ENCODE measurements around the gene FGL2. TPM values are rescaled to one million over a fixed set of nuclear protein-coding genes. Genes with fewer than 3 reads are reported as not detected.
"Not testable (repeated sequence)": the region's sequence is repeated elsewhere in the genome, so short reads cannot be mapped to it uniquely, and the experiment has no call there.

FGL2 gene
- polyA plus RNA-seq, 6 donors from 2014 or later, result 1.7 to 6.9 (median 4.6) TPM

GRCh38 chr7:77172437-77173172, 27.0 kb downstream of the FGL2 start:
- H3K27me3 Mint-ChIP-seq; H3K4me3 Mint-ChIP-seq; ATAC-seq (ENCODE audit: low read depth in 2 of 2); DNase-seq; H3K27ac Mint-ChIP-seq; H3K9me3 Mint-ChIP-seq; H3K36me3 Mint-ChIP-seq: not testable (repeated sequence)
- peaks cover 0 to 11% (median 7%) of the 10 kb centered on the region in 3 donors for H3K4me1 Mint-ChIP-seq

- H3K27ac Mint-ChIP-seq; H3K4me3 Mint-ChIP-seq; ATAC-seq (ENCODE audit: low read depth in 2 of 2); H3K36me3 Mint-ChIP-seq; H3K27me3 Mint-ChIP-seq; H3K9me3 Mint-ChIP-seq; DNase-seq: not testable (repeated sequence)
- H3K4me1 Mint-ChIP-seq, result peaks cover 0 to 10% (median 7%) of the 10 kb centered on the region in 3 donors
Measured at GRCh38 chr7:77171073-77171472, 28.5 kb downstream of the FGL2 start.

- peak overlapping the region in 3 of 6 donors; percentile 32 to 70 (median 63) for H3K27ac Mint-ChIP-seq
- ATAC-seq (ENCODE audit: low read depth in 2 of 2) (peak; percentile 55 to 70), DNase-seq (no peak)
- peak overlapping the region in 1 of 8 donors; percentile 54 for H3K4me3 Mint-ChIP-seq
- peaks cover 7 to 8% (median 8%) of the 10 kb centered on the region in 3 donors for H3K4me1 Mint-ChIP-seq
- H3K36me3 Mint-ChIP-seq, result no peaks in the 10 kb centered on the region
- H3K9me3 Mint-ChIP-seq, result no peaks in the 10 kb centered on the region
- no peaks in the 10 kb centered on the region for H3K27me3 Mint-ChIP-seq
Measured at GRCh38 chr7:77157446-77157845, 42.2 kb downstream of the FGL2 start.

- not testable (repeated sequence) for DNase-seq, H3K27ac Mint-ChIP-seq, H3K36me3 Mint-ChIP-seq, H3K9me3 Mint-ChIP-seq, H3K27me3 Mint-ChIP-seq, H3K4me3 Mint-ChIP-seq, H3K4me1 Mint-ChIP-seq
- ATAC-seq (ENCODE audit: low read depth in 2 of 2), result peak in 1 of 2 donors; percentile 20
Measured at GRCh38 chr7:77157034-77157433, 42.6 kb downstream of the FGL2 start.

- H3K4me1 Mint-ChIP-seq; H3K4me3 Mint-ChIP-seq; DNase-seq; H3K9me3 Mint-ChIP-seq; H3K27ac Mint-ChIP-seq; ATAC-seq (ENCODE audit: low read depth in 2 of 2); H3K36me3 Mint-ChIP-seq; H3K27me3 Mint-ChIP-seq: not testable (repeated sequence)
Measured at GRCh38 chr7:77155601-77156377, 43.8 kb downstream of the FGL2 start.

GRCh38 chr7:77154917-77155464, 44.6 kb downstream of the FGL2 start:
- not testable (repeated sequence) for H3K27ac Mint-ChIP-seq, H3K9me3 Mint-ChIP-seq, H3K4me3 Mint-ChIP-seq, H3K27me3 Mint-ChIP-seq, DNase-seq, H3K4me1 Mint-ChIP-seq, H3K36me3 Mint-ChIP-seq
- ATAC-seq (ENCODE audit: low read depth in 2 of 2), result peak in 1 of 2 donors; percentile 59

GRCh38 chr7:77152232-77152631, 47.4 kb downstream of the FGL2 start:
- not testable (repeated sequence) for H3K27me3 Mint-ChIP-seq; H3K36me3 Mint-ChIP-seq; H3K4me3 Mint-ChIP-seq; ATAC-seq (ENCODE audit: low read depth in 2 of 2); H3K9me3 Mint-ChIP-seq; H3K4me1 Mint-ChIP-seq; DNase-seq
- H3K27ac Mint-ChIP-seq, result peak overlapping the region in 1 of 6 donors; percentile 73

Other genes with a start within 250 kb of the FGL2 start
- not detected for gene SPDYE17, start 167.5 kb downstream of the FGL2 start, polyA plus RNA-seq (ENCODE audit: low read depth in 6 of 6)
- under 1 TPM in 1 of 6 donors, not detected in 5; 0.34 TPM for gene SPDYE18, start 137.3 kb downstream of the FGL2 start, polyA plus RNA-seq (ENCODE audit: low read depth in 6 of 6)
- gene CCDC146, start 77.2 kb downstream of the FGL2 start, polyA plus RNA-seq (ENCODE audit: low read depth in 6 of 6), result under 1 TPM in 5 of 6 donors, not detected in 1; 0.13 to 0.73 (median 0.52) TPM
- gene GSAP, start 216.5 kb upstream of the FGL2 start, polyA plus RNA-seq (ENCODE audit: low read depth in 6 of 6), result 100 to 1,000 TPM in 1 of 6 donors, 10 to 100 TPM in 5; 37.6 to 102 (median 43.5) TPM